Endothelial cell of umbilical vein (primary cell): ENCODE results near the gene PSMB9.

Experiments used
- EZH2 ChIP-seq: IDR thresholded peaks from 2 replicates; pipeline ENCODE4 v1.6.1; 2012; ENCODE audit warnings: borderline replicate concordance, low read depth, mild to moderate bottlenecking, moderate library complexity, low read length, inconsistent platforms; ENCODE audit not compliant: severe bottlenecking
- FOS ChIP-seq: IDR thresholded peaks from 2 replicates; pipeline ENCODE4 v1.6.1; 2011; ENCODE audit warnings: mild to moderate bottlenecking, low read length, moderate library complexity, borderline replicate concordance; ENCODE audit not compliant: insufficient read depth
- JUN ChIP-seq: IDR thresholded peaks from 2 replicates; pipeline ENCODE4 v1.6.1; 2011; ENCODE audit warnings: borderline replicate concordance, low read depth; ENCODE audit not compliant: insufficient read length, insufficient read depth
- POLR2A ChIP-seq: IDR thresholded peaks from 2 replicates; pipeline ENCODE4 v1.6.1; 2012; ENCODE audit warnings: low read depth, mild to moderate bottlenecking, control low read depth, low read length
- POLR2AphosphoS5 ChIP-seq: IDR thresholded peaks from 2 replicates; pipeline ENCODE4 v1.6.1; 2012; ENCODE audit warnings: low read depth, mild to moderate bottlenecking, control low read depth, low read length, moderate library complexity; ENCODE audit not compliant: insufficient read depth
- TF ChIP-seq, protein P1 (sequence below), 2 donors: IDR thresholded peaks; 1 replicate in 1 of 2; 2 replicates in 1 of 2; pipeline ENCODE4 v1.5.1; 2011; ENCODE audit warnings: low read length in 2 of 2, mild to moderate bottlenecking in 2 of 2, moderate library complexity in 2 of 2, control low read depth in 1 of 2, inconsistent platforms in 1 of 2, low read depth in 1 of 2; ENCODE audit not compliant: insufficient read depth in 1 of 2; ENCODE audit errors: extremely low read depth in 1 of 2
- TF ChIP-seq, protein P2 (sequence below): IDR thresholded peaks from 2 replicates; pipeline ENCODE4 v1.6.1; 2011; ENCODE audit not compliant: insufficient read depth, insufficient read length

GRCh38 chr6:32882879-32883250 is 28.9 kb downstream of the PSMB9 start:
- TF ChIP-seq, protein P1, sequence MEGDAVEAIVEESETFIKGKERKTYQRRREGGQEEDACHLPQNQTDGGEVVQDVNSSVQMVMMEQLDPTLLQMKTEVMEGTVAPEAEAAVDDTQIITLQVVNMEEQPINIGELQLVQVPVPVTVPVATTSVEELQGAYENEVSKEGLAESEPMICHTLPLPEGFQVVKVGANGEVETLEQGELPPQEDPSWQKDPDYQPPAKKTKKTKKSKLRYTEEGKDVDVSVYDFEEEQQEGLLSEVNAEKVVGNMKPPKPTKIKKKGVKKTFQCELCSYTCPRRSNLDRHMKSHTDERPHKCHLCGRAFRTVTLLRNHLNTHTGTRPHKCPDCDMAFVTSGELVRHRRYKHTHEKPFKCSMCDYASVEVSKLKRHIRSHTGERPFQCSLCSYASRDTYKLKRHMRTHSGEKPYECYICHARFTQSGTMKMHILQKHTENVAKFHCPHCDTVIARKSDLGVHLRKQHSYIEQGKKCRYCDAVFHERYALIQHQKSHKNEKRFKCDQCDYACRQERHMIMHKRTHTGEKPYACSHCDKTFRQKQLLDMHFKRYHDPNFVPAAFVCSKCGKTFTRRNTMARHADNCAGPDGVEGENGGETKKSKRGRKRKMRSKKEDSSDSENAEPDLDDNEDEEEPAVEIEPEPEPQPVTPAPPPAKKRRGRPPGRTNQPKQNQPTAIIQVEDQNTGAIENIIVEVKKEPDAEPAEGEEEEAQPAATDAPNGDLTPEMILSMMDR (IDR thresholded peaks at IDR 0.05; ENCODE audit: extremely low read depth in 1 of 2, insufficient read depth in 1 of 2, low read depth in 1 of 2, low read length in 2 of 2): no peak
- TF ChIP-seq FOS (no peak), POLR2AphosphoS5 (no peak), POLR2A (no peak), JUN (no peak), EZH2 (no peak)
- TF ChIP-seq, protein P2, sequence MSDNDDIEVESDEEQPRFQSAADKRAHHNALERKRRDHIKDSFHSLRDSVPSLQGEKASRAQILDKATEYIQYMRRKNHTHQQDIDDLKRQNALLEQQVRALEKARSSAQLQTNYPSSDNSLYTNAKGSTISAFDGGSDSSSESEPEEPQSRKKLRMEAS: no peak
